ENCODE measurements around the gene C12orf76.

DNA sequence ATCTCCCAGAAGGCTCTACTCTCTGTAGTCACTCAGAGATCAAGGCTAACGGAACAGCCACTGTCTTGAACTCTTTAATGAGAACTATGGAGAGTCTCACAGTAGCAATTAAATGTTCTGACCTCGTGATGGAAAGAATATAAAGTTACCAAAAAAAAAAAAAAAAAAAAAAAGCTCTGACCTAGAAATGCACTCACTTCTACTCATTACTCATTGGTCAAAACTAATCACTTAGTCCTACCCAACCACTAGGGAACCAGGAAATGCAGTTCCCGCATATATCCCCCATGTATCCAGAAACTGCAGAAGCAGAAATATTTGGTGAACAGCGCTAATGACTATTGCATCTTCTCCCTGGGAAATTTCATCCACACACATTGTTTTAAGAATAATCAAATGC, 29.5 kb upstream of the C12orf76 start:
- TF ChIP-seq, protein P1, sequence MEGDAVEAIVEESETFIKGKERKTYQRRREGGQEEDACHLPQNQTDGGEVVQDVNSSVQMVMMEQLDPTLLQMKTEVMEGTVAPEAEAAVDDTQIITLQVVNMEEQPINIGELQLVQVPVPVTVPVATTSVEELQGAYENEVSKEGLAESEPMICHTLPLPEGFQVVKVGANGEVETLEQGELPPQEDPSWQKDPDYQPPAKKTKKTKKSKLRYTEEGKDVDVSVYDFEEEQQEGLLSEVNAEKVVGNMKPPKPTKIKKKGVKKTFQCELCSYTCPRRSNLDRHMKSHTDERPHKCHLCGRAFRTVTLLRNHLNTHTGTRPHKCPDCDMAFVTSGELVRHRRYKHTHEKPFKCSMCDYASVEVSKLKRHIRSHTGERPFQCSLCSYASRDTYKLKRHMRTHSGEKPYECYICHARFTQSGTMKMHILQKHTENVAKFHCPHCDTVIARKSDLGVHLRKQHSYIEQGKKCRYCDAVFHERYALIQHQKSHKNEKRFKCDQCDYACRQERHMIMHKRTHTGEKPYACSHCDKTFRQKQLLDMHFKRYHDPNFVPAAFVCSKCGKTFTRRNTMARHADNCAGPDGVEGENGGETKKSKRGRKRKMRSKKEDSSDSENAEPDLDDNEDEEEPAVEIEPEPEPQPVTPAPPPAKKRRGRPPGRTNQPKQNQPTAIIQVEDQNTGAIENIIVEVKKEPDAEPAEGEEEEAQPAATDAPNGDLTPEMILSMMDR (IDR thresholded peaks at IDR 0.05) = no peak
- TF ChIP-seq POLR2A (IDR thresholded peaks at IDR 0.05) (no peak), POLR2AphosphoS5 (IDR thresholded peaks at IDR 0.05) (no peak)

Measured in breast epithelium (tissue), 3 donors.